ENCODE results near the gene PXT1.

PXT1 gene

DNA sequence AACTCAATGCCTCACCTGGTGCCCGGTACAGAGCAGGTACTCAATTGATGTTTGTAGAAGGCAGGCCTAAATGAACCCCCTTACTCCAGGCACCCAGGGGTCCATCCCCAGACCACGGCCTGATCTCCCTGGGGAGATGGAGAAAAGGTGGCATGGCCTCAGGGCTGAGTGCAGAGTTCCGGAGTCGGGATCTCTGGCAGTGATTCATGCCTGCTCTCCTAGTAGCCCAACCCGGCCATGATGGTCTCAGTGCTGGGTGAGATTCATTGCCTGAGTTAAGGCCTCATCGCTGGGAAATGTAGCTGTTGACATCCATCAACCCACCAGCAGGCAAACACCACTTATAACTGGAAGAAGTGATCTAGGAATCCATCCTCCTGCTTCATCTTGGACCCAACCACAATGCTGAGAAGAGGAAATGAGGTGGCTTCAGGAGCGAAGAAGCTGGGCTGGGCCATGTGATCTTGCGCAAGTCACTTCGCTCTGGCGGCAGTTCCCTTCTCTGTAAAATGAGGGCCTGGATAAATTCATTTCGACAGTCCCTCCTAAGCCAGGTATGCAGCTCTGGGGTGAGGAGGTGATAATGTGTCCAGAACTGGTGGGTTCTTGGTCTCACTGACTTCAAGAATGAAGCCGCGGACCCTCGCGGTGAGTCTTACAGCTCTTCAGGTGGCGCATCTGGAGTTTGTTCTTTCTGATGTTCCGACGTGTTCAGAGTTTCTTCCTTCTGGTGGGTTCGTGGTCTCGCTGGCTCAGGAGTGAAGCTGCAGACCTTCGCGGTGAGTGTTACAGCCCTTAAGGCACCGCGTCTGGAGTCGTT, 79.9 kb downstream of the PXT1 start:
- Histone ChIP-seq H3K27ac (ENCODE audit: insufficient read depth, low read depth, low read length, poor library complexity, severe bottlenecking) (no peak overlapping the region), H3K9me3 (ENCODE audit: control insufficient read depth, low read length) (no peaks in the 10 kb centered on the region), H3K4me3 (ENCODE audit: insufficient read depth, low read depth, low read length) (no peak overlapping the region), H3K4me1 (ENCODE audit: control insufficient read depth, insufficient read depth, low read length) (peaks cover 7% of the 10 kb centered on the region), H3K36me3 (ENCODE audit: control insufficient read depth, insufficient read depth, low read length) (no peaks in the 10 kb centered on the region), H3K27me3 (ENCODE audit: control insufficient read depth, insufficient read depth, low read length, poor library complexity, severe bottlenecking) (no peaks in the 10 kb centered on the region)
- WGBS, 2 experiments, result 94 to 95% methylated on average over 25 of the region's 25 CpGs

GRCh38 chr6:36361071-36361470, 81.6 kb downstream of the PXT1 start:
- 92 to 93% methylated on average over 11 of the region's 11 CpGs for whole genome bisulfite sequencing, 2 experiments
- no peak overlapping the region for H3K4me3 ChIP-seq (ENCODE audit: insufficient read depth, low read depth, low read length)
- H3K9me3 ChIP-seq (ENCODE audit: control insufficient read depth, low read length), result no peaks in the 10 kb centered on the region
- H3K4me1 ChIP-seq (ENCODE audit: control insufficient read depth, insufficient read depth, low read length), result peaks cover 7% of the 10 kb centered on the region
- no peaks in the 10 kb centered on the region for H3K36me3 ChIP-seq (ENCODE audit: control insufficient read depth, insufficient read depth, low read length)
- H3K27me3 ChIP-seq (ENCODE audit: control insufficient read depth, insufficient read depth, low read length, poor library complexity, severe bottlenecking), result no peaks in the 10 kb centered on the region
- H3K27ac ChIP-seq (ENCODE audit: insufficient read depth, low read depth, low read length, poor library complexity, severe bottlenecking), result no peak overlapping the region

- Histone ChIP-seq H3K9me3 (ENCODE audit: control insufficient read depth, low read length) (no peaks in the 10 kb centered on the region), H3K27ac (ENCODE audit: insufficient read depth, low read depth, low read length, poor library complexity, severe bottlenecking) (no peak overlapping the region), H3K36me3 (ENCODE audit: control insufficient read depth, insufficient read depth, low read length) (no peaks in the 10 kb centered on the region), H3K27me3 (ENCODE audit: control insufficient read depth, insufficient read depth, low read length, poor library complexity, severe bottlenecking) (no peaks in the 10 kb centered on the region), H3K4me3 (ENCODE audit: insufficient read depth, low read depth, low read length) (no peak overlapping the region), H3K4me1 (ENCODE audit: control insufficient read depth, insufficient read depth, low read length) (peaks cover 7% of the 10 kb centered on the region)
- 28 to 31% methylated on average over 10 of the region's 10 CpGs for WGBS, 2 experiments
Observed at GRCh38 chr6:36360241-36361054, 82.2 kb downstream of the PXT1 start.

DNA sequence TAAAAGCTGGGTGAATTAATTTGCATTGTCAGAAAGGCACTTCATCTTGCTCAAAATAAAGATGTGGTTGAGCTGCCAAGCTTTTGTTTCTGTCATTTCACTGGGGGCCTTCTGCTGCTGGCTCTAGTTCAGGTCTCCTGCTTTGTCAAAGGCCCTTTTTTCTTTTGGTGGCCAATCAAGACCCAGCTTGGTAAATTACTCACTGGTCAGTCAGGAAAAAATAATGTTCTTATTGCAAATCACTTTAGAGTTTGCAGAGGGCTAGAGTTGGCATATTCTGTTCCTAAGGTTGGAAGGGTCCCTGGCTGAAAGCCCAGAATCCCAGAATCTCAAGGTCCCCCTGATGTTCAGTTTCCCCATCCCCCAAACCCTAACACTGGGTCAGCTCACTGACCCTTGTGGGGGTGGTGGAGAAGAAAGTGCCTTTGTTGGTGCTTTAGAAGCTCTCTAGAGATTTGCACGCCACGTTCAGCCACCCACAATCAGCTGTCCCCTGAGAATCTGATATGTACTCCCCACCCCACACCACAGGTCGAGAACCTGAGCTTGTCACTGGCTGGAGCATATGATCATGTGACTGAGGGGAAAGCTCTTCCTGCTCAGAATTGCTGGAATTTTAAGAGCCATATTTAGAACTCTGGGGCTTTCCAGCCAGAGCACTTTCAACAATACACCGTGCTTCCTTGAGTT, 84.3 kb downstream of the PXT1 start:
- Histone ChIP-seq H3K4me1 (ENCODE audit: control insufficient read depth, insufficient read depth, low read length) (peaks cover 7% of the 10 kb centered on the region), H3K4me3 (ENCODE audit: insufficient read depth, low read depth, low read length) (no peak overlapping the region), H3K27me3 (ENCODE audit: control insufficient read depth, insufficient read depth, low read length, poor library complexity, severe bottlenecking) (no peaks in the 10 kb centered on the region), H3K27ac (ENCODE audit: insufficient read depth, low read depth, low read length, poor library complexity, severe bottlenecking) (no peak overlapping the region), H3K9me3 (ENCODE audit: control insufficient read depth, low read length) (no peaks in the 10 kb centered on the region), H3K36me3 (ENCODE audit: control insufficient read depth, insufficient read depth, low read length) (no peaks in the 10 kb centered on the region)
- WGBS, 2 experiments, result 82 to 91% methylated on average over 2 to 4 of the region's 4 CpGs

DNA sequence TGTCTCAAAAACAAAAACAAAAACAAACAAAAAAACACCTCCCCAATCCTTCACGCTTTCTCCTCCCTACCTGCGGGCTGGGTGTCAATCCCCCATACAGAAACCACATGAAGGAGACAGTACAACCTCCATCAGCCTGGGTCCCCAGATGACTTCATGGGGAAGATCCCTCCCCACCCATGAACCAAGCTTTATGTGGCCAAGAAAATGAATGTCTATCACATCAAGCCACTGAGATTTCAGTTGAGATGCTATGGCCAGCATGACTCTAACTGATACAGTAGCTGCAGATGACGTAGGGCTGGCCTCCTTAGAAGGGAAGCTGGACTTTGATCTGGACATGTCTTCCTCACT, 84.8 kb downstream of the PXT1 start:
- Histone ChIP-seq H3K4me3 (ENCODE audit: insufficient read depth, low read depth, low read length) (no peak overlapping the region), H3K4me1 (ENCODE audit: control insufficient read depth, insufficient read depth, low read length) (peaks cover 7% of the 10 kb centered on the region), H3K27ac (ENCODE audit: insufficient read depth, low read depth, low read length, poor library complexity, severe bottlenecking) (no peak overlapping the region), H3K9me3 (ENCODE audit: control insufficient read depth, low read length) (no peaks in the 10 kb centered on the region), H3K36me3 (ENCODE audit: control insufficient read depth, insufficient read depth, low read length) (no peaks in the 10 kb centered on the region), H3K27me3 (ENCODE audit: control insufficient read depth, insufficient read depth, low read length, poor library complexity, severe bottlenecking) (no peaks in the 10 kb centered on the region)
- WGBS, 2 experiments, result 91 to 97% methylated on average over 3 of the region's 3 CpGs

GRCh38 chr6:36355819-36356218, 86.8 kb downstream of the PXT1 start:
- Histone ChIP-seq H3K4me1 (ENCODE audit: control insufficient read depth, insufficient read depth, low read length) (peaks cover 7% of the 10 kb centered on the region), H3K4me3 (ENCODE audit: insufficient read depth, low read depth, low read length) (no peak overlapping the region), H3K27ac (ENCODE audit: insufficient read depth, low read depth, low read length, poor library complexity, severe bottlenecking) (no peak overlapping the region), H3K27me3 (ENCODE audit: control insufficient read depth, insufficient read depth, low read length, poor library complexity, severe bottlenecking) (no peaks in the 10 kb centered on the region), H3K9me3 (ENCODE audit: control insufficient read depth, low read length) (no peaks in the 10 kb centered on the region), H3K36me3 (ENCODE audit: control insufficient read depth, insufficient read depth, low read length) (no peaks in the 10 kb centered on the region)
- WGBS, 2 experiments, result 91 to 92% methylated on average over 4 of the region's 4 CpGs

DNA sequence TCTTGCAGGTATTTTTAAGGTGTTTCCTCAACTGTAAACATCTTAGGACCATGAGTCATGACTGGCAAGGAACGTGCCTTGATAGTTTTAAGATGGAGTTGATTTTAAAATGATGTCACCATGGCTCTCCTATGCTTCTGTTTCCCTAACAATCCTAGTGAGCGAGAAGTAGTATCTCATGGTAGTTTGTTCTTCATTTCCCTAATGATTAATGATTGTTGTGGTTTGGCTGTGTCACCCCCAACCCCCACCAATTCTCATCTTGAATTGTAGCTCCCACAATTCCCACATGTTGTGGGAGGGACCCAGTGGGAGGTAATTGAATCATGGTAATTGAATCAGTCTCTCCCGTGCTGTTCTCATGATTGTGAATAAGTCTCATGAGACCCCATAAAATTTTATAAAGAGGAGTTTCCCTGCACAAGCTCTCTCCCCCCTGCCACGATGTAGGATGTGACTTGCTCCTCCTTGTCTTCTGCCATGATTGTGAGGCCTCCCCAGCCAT, 89.2 kb downstream of the PXT1 start:
- H3K27ac ChIP-seq (ENCODE audit: insufficient read depth, low read depth, low read length, poor library complexity, severe bottlenecking), result no peak overlapping the region
- no peaks in the 10 kb centered on the region for H3K9me3 ChIP-seq (ENCODE audit: control insufficient read depth, low read length)
- WGBS, 2 experiments, result 89 to 90% methylated on average over 3 to 4 of the region's 4 CpGs
- no peaks in the 10 kb centered on the region for H3K27me3 ChIP-seq (ENCODE audit: control insufficient read depth, insufficient read depth, low read length, poor library complexity, severe bottlenecking)
- H3K4me3 ChIP-seq (ENCODE audit: insufficient read depth, low read depth, low read length), result no peak overlapping the region
- H3K36me3 ChIP-seq (ENCODE audit: control insufficient read depth, insufficient read depth, low read length), result no peaks in the 10 kb centered on the region
- peaks cover 3% of the 10 kb centered on the region for H3K4me1 ChIP-seq (ENCODE audit: control insufficient read depth, insufficient read depth, low read length)

DNA sequence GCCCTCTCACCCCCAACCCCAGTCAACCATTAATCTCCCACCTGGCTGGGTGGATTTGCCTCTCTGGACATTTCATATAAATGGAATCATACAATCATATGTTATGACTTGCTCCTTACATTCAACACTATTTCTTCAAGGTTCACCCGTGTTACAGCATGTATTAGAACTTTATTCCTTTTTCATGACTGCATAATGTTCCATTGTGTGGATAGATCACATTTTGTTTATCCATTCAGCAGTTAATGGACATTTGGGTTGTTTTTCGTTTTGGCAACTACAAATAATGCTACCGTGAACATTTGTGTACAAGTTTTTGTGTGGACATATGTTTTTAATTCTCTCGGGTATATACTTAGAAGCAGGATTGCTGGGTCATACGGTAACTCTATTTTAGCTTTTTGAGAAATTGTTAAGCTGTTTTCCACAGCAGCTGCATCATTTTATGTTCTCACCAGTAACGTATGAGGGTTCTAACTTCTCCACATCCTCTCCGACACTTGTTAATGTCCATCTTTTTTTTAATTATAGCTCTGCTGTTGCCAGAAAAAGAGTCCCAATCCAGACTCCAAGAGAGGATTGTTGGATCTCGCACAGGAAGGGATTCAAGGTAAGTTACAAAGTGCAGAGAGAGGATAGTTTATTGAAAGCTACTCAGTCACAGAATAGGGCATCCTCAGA, 90.0 kb downstream of the PXT1 start:
- Histone ChIP-seq H3K27me3 (ENCODE audit: control insufficient read depth, insufficient read depth, low read length, poor library complexity, severe bottlenecking) (no peaks in the 10 kb centered on the region), H3K27ac (ENCODE audit: insufficient read depth, low read depth, low read length, poor library complexity, severe bottlenecking) (no peak overlapping the region), H3K4me3 (ENCODE audit: insufficient read depth, low read depth, low read length) (no peak overlapping the region), H3K9me3 (ENCODE audit: control insufficient read depth, low read length) (no peaks in the 10 kb centered on the region), H3K36me3 (ENCODE audit: control insufficient read depth, insufficient read depth, low read length) (no peaks in the 10 kb centered on the region), H3K4me1 (ENCODE audit: control insufficient read depth, insufficient read depth, low read length) (no peaks in the 10 kb centered on the region)
- WGBS, 2 experiments, result 89 to 91% methylated on average over 7 to 8 of the region's 8 CpGs

DNA sequence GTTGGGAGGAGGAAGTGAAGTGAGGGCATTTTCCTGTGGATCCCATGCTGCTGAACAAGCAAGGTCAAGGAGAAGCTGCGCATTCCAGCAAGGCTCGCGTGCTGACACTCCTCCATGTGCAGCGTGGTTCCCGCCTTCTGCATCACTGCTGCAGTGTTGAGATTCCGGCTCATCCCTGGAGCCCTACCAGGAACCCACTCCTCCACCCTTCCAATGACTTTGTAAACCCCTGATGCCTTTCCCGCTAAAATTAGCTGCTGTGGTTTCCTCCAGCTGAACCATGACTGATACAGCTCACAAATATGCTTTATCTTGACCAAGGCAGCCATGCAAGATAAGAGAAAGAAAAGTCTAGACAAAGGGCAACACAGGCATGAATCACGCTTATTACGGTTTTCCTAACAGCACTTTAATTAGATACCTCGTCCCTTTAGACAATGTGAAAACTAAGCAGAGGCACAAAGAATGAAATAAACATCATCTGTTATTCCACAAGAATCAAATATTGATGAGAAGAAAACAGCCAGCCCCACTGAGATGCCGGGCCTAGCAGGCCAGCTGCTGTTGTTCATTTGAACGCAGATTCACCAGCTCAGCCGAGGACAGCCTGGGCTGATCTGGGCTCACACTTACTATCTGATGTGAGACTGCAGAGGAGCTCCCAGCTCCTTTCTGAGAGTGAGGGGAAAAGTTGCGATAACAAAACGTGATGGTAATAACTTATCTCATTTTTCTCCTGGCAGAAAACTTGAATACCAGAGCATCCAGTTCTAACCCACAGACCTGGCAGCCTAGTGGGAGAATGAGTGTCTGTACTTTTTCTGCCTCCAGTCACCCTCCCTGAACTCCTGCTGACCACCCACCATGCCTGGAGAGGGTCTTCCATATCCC, 91.7 kb downstream of the PXT1 start:
- Histone ChIP-seq H3K9me3 (ENCODE audit: control insufficient read depth, low read length) (no peaks in the 10 kb centered on the region), H3K4me1 (ENCODE audit: control insufficient read depth, insufficient read depth, low read length) (no peaks in the 10 kb centered on the region), H3K27ac (ENCODE audit: insufficient read depth, low read depth, low read length, poor library complexity, severe bottlenecking) (no peak overlapping the region), H3K4me3 (ENCODE audit: insufficient read depth, low read depth, low read length) (no peak overlapping the region), H3K36me3 (ENCODE audit: control insufficient read depth, insufficient read depth, low read length) (no peaks in the 10 kb centered on the region), H3K27me3 (ENCODE audit: control insufficient read depth, insufficient read depth, low read length, poor library complexity, severe bottlenecking) (no peaks in the 10 kb centered on the region)
- 92 to 93% methylated on average over 14 to 15 of the region's 15 CpGs for WGBS, 2 experiments

All from ectodermal cell (in vitro differentiated cells).